PC-9 (cell line): ENCODE results near the gene LHCGR.

Source experiments
- CTCF ChIP-seq: fragments of 200-600 bp; sonication (generic); conservative IDR thresholded peaks from 2 replicates; pipeline ENCODE4 v1.6.1; 2017; ENCODE audit warnings: mixed run types, antibody characterized with exemption, mild to moderate bottlenecking, moderate library complexity
- EZH2 ChIP-seq: fragments of 200-600 bp; sonication (generic); IDR thresholded peaks from 2 replicates; pipeline ENCODE4 v1.8.0; 2017; ENCODE audit warnings: antibody characterized with exemption, low read depth

- no peak for TF ChIP-seq CTCF
- no peak for TF ChIP-seq EZH2
Measured at GRCh38 chr2:48779019-48779716, 23.6 kb upstream of the LHCGR start.
